HG02678 (cell line): ENCODE data around the gene ST8SIA2.
"Not testable (repeated sequence)": the region's sequence is repeated elsewhere in the genome, so short reads cannot be mapped to it uniquely, and the experiment has no call there.

Experiments
- ATAC-seq: cut with Tn5 transposase; IDR thresholded peaks from one replicate; pipeline ENCODE4 v1.9.1; 2021; ENCODE audit warnings: mild to moderate bottlenecking, moderate library complexity; ENCODE audit not compliant: unreplicated experiment

The ST8SIA2 gene

DNA sequence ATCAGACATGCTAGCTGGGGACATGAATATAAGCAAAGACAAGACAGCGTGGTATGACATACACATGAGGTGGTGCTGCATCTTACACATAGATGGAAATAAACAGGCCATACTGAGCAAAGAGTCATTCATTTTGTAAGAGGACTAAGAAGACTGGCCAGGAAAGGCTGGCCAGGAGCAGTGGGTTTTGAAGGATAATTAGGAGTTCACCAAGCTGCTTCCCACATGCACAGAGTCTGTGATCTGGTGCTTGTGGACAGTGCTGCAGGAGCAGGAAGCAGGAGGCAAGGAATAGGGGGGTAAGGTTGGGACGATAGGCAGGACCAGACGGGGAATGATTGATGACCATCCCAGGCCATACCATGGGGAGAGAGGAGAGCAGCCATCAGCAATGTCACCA is 41.5 kb downstream of the ST8SIA2 start:
- no peak for ATAC-seq

DNA sequence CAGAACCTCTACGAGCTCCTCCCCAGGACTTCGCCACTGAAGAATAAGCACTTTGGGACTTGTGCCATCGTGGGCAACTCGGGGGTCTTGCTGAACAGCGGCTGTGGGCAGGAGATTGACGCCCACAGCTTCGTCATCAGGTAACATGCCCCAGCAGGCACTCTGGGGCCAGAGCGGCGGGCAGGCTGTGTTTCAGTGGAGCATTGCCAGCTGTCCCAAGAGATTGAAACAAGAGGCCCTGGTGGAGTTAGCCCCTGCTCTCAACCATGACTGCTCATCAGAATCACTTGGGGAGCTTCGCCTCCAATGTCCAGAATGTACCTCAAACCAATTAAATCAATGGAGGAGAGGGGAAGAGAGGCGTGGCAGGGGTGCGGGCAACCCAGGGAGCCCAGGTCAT is 44.8 kb downstream of the ST8SIA2 start:
- no peak for ATAC-seq

GRCh38 chr15:92443381-92443780 is 49.7 kb downstream of the ST8SIA2 start:
- ATAC-seq = no peak

- ATAC-seq = no peak
Observed at GRCh38 chr15:92444631-92445030, 51.0 kb downstream of the ST8SIA2 start.

- ATAC-seq = no peak
Observed at GRCh38 chr15:92448370-92448769, 54.7 kb downstream of the ST8SIA2 start.

DNA sequence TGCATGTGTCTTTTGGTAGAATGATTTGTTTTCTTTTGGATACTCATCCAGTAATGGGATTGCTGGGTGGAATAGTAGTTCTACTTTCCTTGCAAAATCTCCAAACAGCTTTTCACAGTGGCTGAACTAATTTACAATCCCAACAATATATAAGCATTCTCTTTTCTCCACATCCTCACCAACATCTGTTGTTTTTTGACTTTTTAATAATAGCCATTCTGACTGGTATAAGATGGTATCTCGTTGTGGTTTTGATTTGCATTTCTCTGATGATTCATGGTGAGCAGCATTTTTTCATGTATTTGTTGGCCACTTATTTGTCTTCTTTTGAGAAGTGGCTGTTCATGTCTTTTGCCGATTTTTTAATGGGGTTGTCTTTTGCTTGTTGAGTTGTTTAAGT is 55.8 kb downstream of the ST8SIA2 start:
- ATAC-seq = no peak

DNA sequence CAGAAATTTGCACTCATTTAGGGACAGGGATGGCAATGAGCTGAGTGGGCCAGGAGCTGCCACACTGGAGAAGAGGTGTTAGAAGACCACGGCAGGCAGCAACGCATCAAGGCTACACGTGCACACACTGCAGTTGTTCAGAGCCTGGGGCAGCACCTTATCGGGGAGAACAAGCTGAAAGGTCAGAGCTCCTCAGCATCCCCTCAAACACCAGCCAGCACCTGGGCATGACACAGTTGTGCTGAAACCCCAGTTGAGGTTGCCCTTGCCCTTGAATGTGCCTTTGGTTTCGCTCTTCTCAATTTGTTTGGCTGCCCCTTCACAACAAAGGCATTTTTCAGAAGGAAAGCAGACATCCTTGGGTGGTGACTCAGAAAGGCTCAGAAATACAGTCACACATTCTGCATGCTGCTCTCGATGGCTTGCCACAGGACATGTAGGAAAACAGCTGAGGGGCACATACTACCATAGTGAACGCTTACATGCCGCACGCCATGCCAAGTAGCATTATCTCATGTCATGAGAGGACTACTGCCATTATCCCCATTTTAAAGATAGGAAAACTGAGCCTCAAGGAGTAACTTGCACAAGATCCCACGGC is 57.6 kb downstream of the ST8SIA2 start:
- ATAC-seq = no peak

- no peak for ATAC-seq
Observed at GRCh38 chr15:92452143-92452542, 58.5 kb downstream of the ST8SIA2 start.

DNA sequence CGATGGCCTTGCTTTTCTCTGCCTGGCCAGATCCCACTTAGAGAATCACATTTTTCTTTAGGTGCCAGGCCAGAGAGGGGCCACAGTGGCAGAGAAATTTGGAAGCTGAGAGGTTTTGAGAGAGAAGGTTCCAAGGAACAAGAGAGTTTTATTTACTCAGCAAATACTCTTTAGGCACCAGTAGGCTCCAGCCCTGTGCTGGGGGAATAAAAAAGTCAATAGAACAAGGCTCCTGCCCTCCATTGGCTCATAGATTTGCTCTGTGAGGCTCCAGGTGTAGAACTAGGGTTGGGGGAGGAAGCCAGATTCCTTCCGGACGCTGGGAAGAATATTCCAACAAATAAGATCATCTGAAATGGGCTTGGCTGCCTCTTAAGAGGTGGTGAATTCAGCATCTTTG is 59.9 kb downstream of the ST8SIA2 start:
- no peak for ATAC-seq

GRCh38 chr15:92454555-92455105 is 60.9 kb downstream of the ST8SIA2 start:
- ATAC-seq = no peak

DNA sequence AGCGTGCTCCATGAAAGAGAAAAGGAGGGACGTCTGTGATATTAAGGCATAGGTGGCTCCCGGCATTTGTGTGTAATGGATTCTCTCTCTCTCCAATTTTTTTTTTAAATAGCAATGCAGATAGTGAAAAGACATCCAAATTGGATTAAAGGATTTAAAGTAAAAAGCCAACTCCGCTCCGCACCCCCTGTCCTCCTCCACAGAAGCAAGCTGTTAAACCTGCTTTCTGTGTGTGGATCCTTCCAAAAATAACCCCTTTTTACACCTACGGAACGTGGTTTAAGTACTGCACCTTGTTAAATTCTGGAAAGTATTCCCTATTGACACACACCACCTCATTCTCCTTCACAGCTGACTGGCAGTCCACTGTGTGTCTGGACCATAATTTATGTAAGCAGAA is 61.6 kb downstream of the ST8SIA2 start:
- ATAC-seq = no peak

- no peak for ATAC-seq
Observed at GRCh38 chr15:92457471-92458041, 63.9 kb downstream of the ST8SIA2 start.

- no peak for ATAC-seq
Observed at GRCh38 chr15:92460023-92460422, 66.3 kb downstream of the ST8SIA2 start.

GRCh38 chr15:92462424-92463125 is 68.9 kb downstream of the ST8SIA2 start:
- ATAC-seq = no peak

- ATAC-seq = no peak
Observed at GRCh38 chr15:92463352-92463751, 69.7 kb downstream of the ST8SIA2 start.

GRCh38 chr15:92463826-92464225 is 70.1 kb downstream of the ST8SIA2 start:
- no peak for ATAC-seq

- ATAC-seq = no peak
Observed at GRCh38 chr15:92466834-92467233, 73.2 kb downstream of the ST8SIA2 start.

GRCh38 chr15:92467245-92467644 is 73.6 kb downstream of the ST8SIA2 start:
- ATAC-seq = no peak

DNA sequence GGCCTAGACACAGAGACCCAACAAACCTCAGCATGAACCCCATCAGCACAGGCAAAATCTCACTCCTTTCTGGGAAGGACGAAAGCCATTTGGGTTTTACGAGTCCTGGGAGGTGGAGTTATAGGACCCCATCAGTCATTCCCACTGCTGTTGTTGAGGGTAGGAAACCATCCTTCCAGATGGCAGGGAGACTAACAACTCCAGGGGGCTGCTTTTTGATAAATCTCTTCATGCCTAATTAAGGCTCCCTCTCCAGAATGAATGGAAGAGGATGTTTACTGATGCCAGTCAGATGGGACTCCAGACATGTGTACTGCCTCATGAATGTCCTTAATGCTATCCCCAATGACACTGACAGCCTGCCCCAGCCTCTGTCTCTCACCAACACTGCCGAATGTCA is 75.3 kb downstream of the ST8SIA2 start:
- ATAC-seq = no peak

DNA sequence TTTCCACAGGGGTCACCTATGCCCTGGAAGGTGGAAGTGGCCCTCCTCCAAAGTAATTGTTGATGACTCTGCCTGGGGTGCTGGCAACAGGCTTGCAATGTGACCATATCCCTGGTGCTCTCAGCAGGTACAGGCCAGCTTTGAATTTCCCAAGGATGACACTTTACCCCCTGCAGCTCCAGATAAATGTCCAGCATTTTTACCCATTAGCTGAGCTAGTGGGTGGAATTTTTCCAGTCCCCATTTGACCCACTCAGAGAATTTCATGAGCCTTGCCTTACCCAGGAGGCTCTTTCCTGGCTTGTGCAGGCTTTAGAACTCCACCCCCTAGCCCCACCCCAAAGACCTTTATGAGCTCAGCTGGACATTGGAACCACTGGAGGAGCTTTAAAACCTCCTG is 77.6 kb downstream of the ST8SIA2 start:
- no peak for ATAC-seq

GRCh38 chr15:92473756-92474155 is 80.1 kb downstream of the ST8SIA2 start:
- no peak for ATAC-seq

- not testable (repeated sequence) for ATAC-seq
Observed at GRCh38 chr15:92479730-92480129, 86.0 kb downstream of the ST8SIA2 start.
